HCT116 (cell line): ENCODE measurements around the gene LORICRIN. TPM values are rescaled to one million over a fixed set of nuclear protein-coding genes. Genes with fewer than 3 reads are reported as not detected.

ENCODE experiments used
- ATAC-seq: fragments of 200-7000 bp; cut with Tn5 transposase; 2 replicates; pipeline ENCODE4 v1.9.1; 2020; ENCODE audit warnings: mild to moderate bottlenecking, moderate library complexity
- BruUV-seq: library from RNA; stranded (reverse); fragments of 400-500 nt; replicated peaks from 2 replicates; lab custom pipeline; 2021; lab: Mats Ljungman, UMichigan
- CTCF ChIA-PET: fragments of 300-600 bp; sonication (Branson Sonifier 250); formaldehyde crosslinking; loops from one replicate; lab custom pipeline; 2021; ENCODE audit warnings: antibody characterized with exemption; lab: Charles Lee
- POLR2A ChIA-PET: fragments of 300-600, 350-600 bp; sonication (Branson Sonifier 250); formaldehyde crosslinking; loops from one replicate; lab custom pipeline; 2021; ENCODE audit warnings: antibody characterized with exemption; lab: Charles Lee
- RAD21 ChIA-PET, 2 experiments: fragments of 300-600 bp; sonication (Branson Sonifier 250); formaldehyde crosslinking; loops; one replicate each; lab custom pipeline; 2023; ENCODE audit warnings: low total read pairs in 2 of 2; ENCODE audit not compliant: uncharacterized antibody in 2 of 2, unreplicated experiment in 2 of 2, low non-redundant PET in 1 of 2; lab: Charles Lee
- DNase-seq: peaks from one replicate; pipeline ENCODE4 v3.0.0-alpha.2; 2010; ENCODE audit warnings: low read depth, low spot score
- H2AFZ ChIP-seq: fragments of 200-600 bp; shearing (Covaris generic), sonication (generic); 2 replicates; pipeline ENCODE4 v1.6.1; 2017; ENCODE audit warnings: low read depth, mixed run types, mixed read lengths, antibody characterized with exemption, low read length; ENCODE audit not compliant: poor library complexity, severe bottlenecking
- H3K27ac ChIP-seq: 2 replicates; pipeline ENCODE4 v1.5.1; 2012; ENCODE audit warnings: low read depth, low read length
- H3K27me3 ChIP-seq: fragments of 200-600 bp; sonication (generic); 2 replicates; pipeline ENCODE4 v1.6.1; 2016; ENCODE audit warnings: mixed run types, low read length, mixed read lengths; ENCODE audit not compliant: insufficient read depth
- H3K36me3 ChIP-seq, 2 experiments: fragments of 200-500 bp in 1 of 2; fragments of 200-600 bp in 1 of 2; sonication (Bioruptor generic) in 1 of 2; sonication (generic) in 1 of 2; 2 replicates each; pipeline versions ENCODE4 v1.5.1 to v1.6.1; 2014 to 2016; ENCODE audit warnings: low read length in 2 of 2, inconsistent platforms in 1 of 2, mixed read lengths in 1 of 2, mixed run types in 1 of 2; ENCODE audit not compliant: insufficient read depth in 2 of 2, control insufficient read depth in 1 of 2
- H3K4me1 ChIP-seq, 2 experiments: fragments of 200-600 bp in 1 of 2; sonication (generic) in 1 of 2; 2 replicates each; pipeline versions ENCODE4 v1.5.1 to v1.6.1; 2012 to 2017; ENCODE audit warnings: low read length in 2 of 2, inconsistent platforms in 1 of 2, mild to moderate bottlenecking in 1 of 2, mixed read lengths in 1 of 2, mixed run types in 1 of 2, moderate library complexity in 1 of 2; ENCODE audit not compliant: insufficient read depth in 2 of 2, control insufficient read depth in 1 of 2
- H3K4me2 ChIP-seq: fragments of 200-600 bp; sonication (generic); 2 replicates; pipeline ENCODE4 v1.6.1; 2017; ENCODE audit warnings: mixed run types, low read length, mixed read lengths
- H3K4me3 ChIP-seq, 2 experiments: fragments of 200-600 bp in 1 of 2; sonication (generic) in 1 of 2; replicated peaks in 1 of 2; 2 replicates each; pipeline ENCODE4 v1.5.1; 2011 to 2016; ENCODE audit warnings: low read length in 2 of 2, control low read depth in 1 of 2, low read depth in 1 of 2, mild to moderate bottlenecking in 1 of 2, mixed read lengths in 1 of 2, mixed run types in 1 of 2
- H3K79me2 ChIP-seq: fragments of 200-600 bp; sonication (generic); 2 replicates; pipeline ENCODE4 v1.6.1; 2017; ENCODE audit warnings: mild to moderate bottlenecking, mixed run types, low read length, moderate library complexity, mixed read lengths; ENCODE audit not compliant: insufficient read depth
- H3K9ac ChIP-seq: fragments of 200-600 bp; sonication (generic); 2 replicates; pipeline ENCODE4 v1.6.1; 2016; ENCODE audit warnings: low read length, mixed read lengths
- H3K9me2 ChIP-seq: fragments of 200-600 bp; sonication (generic), shearing (Covaris generic); 2 replicates; pipeline ENCODE4 v1.6.1; 2017; ENCODE audit warnings: mixed run types, mild to moderate bottlenecking, moderate library complexity; ENCODE audit not compliant: insufficient read depth
- H3K9me3 ChIP-seq, 2 experiments: fragments of 200-500 bp in 1 of 2; fragments of 200-600 bp in 1 of 2; sonication (Bioruptor generic) in 1 of 2; sonication (generic) in 1 of 2; 2 replicates each; pipeline ENCODE4 v1.6.1; 2014 to 2017; ENCODE audit warnings: low read length in 2 of 2, mixed read lengths in 2 of 2, inconsistent platforms in 1 of 2, low read depth in 1 of 2, mild to moderate bottlenecking in 1 of 2, mixed run types in 1 of 2, moderate library complexity in 1 of 2; ENCODE audit not compliant: control insufficient read depth in 1 of 2, insufficient read depth in 1 of 2
- H4K20me1 ChIP-seq: fragments of 200-600 bp; sonication (generic), shearing (Covaris generic); 2 replicates; pipeline ENCODE4 v1.6.1; 2017; ENCODE audit warnings: mixed run types, mild to moderate bottlenecking, moderate library complexity; ENCODE audit not compliant: insufficient read depth
- CBX3 ChIP-seq: IDR thresholded peaks from 2 replicates; pipeline ENCODE4 v1.6.1; 2012; ENCODE audit warnings: low read depth
- CEBPB ChIP-seq: IDR thresholded peaks from 2 replicates; pipeline ENCODE4 v1.6.1; 2012; ENCODE audit warnings: low read depth
- CTCF ChIP-seq, 3 experiments: fragments of 200-600 bp in 1 of 3; sonication (generic) in 1 of 3; IDR thresholded peaks in 2 of 3; conservative IDR thresholded peaks in 1 of 3; 2 replicates each; pipeline ENCODE4 v1.5.1; 2012 to 2017; ENCODE audit warnings: low read depth in 2 of 3, low read length in 2 of 3, antibody characterized with exemption in 1 of 3, borderline replicate concordance in 1 of 3, control low read depth in 1 of 3, mild to moderate bottlenecking in 1 of 3, mixed read lengths in 1 of 3, mixed run types in 1 of 3, moderate library complexity in 1 of 3; ENCODE audit not compliant: insufficient read depth in 1 of 3
- EZH2phosphoT487 ChIP-seq: fragments of 200-600 bp; IDR thresholded peaks from 2 replicates; pipeline ENCODE4 v1.6.1; 2018; ENCODE audit warnings: antibody characterized with exemption, borderline replicate concordance
- FOSL1 ChIP-seq: IDR thresholded peaks from 2 replicates; pipeline ENCODE4 v1.6.1; 2012; ENCODE audit warnings: low read depth
- POLR2A ChIP-seq: IDR thresholded peaks from 2 replicates; pipeline ENCODE4 v1.7.0; 2011; ENCODE audit warnings: borderline replicate concordance; ENCODE audit not compliant: insufficient read depth, insufficient read length; ENCODE audit errors: extremely low read depth
- SP1 ChIP-seq: IDR thresholded peaks from 2 replicates; pipeline ENCODE4 v1.6.1; 2012; ENCODE audit warnings: low read depth
- SRF ChIP-seq: IDR thresholded peaks from 2 replicates; pipeline ENCODE4 v1.6.1; 2012; ENCODE audit warnings: low read depth
- TCF7L2 ChIP-seq: IDR thresholded peaks from 2 replicates; pipeline ENCODE4 v1.7.0; 2011; ENCODE audit warnings: borderline replicate concordance, inconsistent platforms; ENCODE audit not compliant: insufficient read depth, insufficient read length; ENCODE audit errors: extremely low read depth
- ZBTB33 ChIP-seq: IDR thresholded peaks from 2 replicates; pipeline ENCODE4 v1.6.1; 2011; ENCODE audit warnings: mild to moderate bottlenecking, low read length, moderate library complexity; ENCODE audit not compliant: insufficient replicate concordance; ENCODE audit errors: extremely low read depth
- ZFX ChIP-seq: fragments of 450-650 bp; IDR thresholded peaks from 2 replicates; pipeline ENCODE4 v1.6.1; 2017
- ZNF274 ChIP-seq: fragments of 200-500 bp; sonication (Bioruptor generic); IDR thresholded peaks from 2 replicates; pipeline ENCODE4 v1.6.1; 2014; ENCODE audit warnings: mild to moderate bottlenecking, low read depth, low read length, inconsistent platforms
- intact Hi-C: fragments of 100-400 bp; cut with micrococcal nuclease; formaldehyde crosslinking; loops from 2 replicates; pipeline ENCODE4 v1.10.0; 2022
- total RNA-seq: library from RNA; stranded (reverse); gene quantifications from one replicate; pipeline ENCODE4 v1.2.1, GENCODE V29; 2021; ENCODE audit not compliant: unreplicated experiment
- TF ChIP-seq, protein P1 (sequence below): IDR thresholded peaks from 2 replicates; pipeline ENCODE4 v1.6.1; 2012; ENCODE audit warnings: low read depth
- TF ChIP-seq, protein P2 (sequence below): IDR thresholded peaks from 2 replicates; pipeline ENCODE4 v1.6.1; 2012
- TF ChIP-seq, protein P3 (sequence below): IDR thresholded peaks from 2 replicates; pipeline ENCODE4 v1.6.1; 2012

The LORICRIN gene
- total RNA-seq, 1 experiment from 2014 or later, result not detected

DNA sequence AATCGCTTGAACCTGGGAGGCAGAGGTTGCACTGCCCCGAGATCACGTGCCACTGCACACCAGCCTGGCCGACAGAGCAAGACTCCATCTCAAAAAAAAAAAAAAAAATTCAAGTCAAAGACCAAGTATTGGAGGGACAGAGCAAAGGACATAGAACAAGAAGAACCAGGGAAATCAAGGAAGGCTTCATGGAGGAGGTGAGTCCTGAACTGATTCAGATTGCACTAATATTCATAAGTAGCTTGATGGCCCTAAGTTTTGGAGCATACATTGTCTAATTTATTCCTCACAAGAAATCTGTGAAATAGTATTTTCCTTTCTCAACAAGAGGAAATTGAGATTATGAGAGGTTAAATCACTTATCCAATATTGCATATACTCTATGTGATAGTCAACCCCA lies 46.0 kb upstream of the LORICRIN start:
- Histone ChIP-seq H3K79me2 (no peaks in the 10 kb centered on the region), H3K4me2 (no peak overlapping the region), H2AFZ (no peak overlapping the region), H3K4me1 (no peaks in the 10 kb centered on the region), H3K4me3 (no peak overlapping the region), H3K27me3 (peaks cover 55% of the 10 kb centered on the region), H4K20me1 (no peaks in the 10 kb centered on the region), H3K27ac (no peak overlapping the region), H3K9me2 (no peaks in the 10 kb centered on the region), H3K9me3 (no peaks in the 10 kb centered on the region), H3K9ac (no peak overlapping the region), H3K36me3 (no peaks in the 10 kb centered on the region)
- no TSS peak for BruUV-seq
- POLR2A ChIA-PET, result interaction anchor here (0.6 kb wide), 1 partner anchor 28 kb away, joined by 3 read pairs; no protein-coding TSS in a partner anchor
- CTCF ChIA-PET, result interaction anchor here (1.2 kb wide), 1 partner anchor 14 kb away, joined by 3 read pairs; no protein-coding TSS in a partner anchor
- ATAC-seq (no peak), DNase-seq (no peak)
- TF ChIP-seq, protein P1, sequence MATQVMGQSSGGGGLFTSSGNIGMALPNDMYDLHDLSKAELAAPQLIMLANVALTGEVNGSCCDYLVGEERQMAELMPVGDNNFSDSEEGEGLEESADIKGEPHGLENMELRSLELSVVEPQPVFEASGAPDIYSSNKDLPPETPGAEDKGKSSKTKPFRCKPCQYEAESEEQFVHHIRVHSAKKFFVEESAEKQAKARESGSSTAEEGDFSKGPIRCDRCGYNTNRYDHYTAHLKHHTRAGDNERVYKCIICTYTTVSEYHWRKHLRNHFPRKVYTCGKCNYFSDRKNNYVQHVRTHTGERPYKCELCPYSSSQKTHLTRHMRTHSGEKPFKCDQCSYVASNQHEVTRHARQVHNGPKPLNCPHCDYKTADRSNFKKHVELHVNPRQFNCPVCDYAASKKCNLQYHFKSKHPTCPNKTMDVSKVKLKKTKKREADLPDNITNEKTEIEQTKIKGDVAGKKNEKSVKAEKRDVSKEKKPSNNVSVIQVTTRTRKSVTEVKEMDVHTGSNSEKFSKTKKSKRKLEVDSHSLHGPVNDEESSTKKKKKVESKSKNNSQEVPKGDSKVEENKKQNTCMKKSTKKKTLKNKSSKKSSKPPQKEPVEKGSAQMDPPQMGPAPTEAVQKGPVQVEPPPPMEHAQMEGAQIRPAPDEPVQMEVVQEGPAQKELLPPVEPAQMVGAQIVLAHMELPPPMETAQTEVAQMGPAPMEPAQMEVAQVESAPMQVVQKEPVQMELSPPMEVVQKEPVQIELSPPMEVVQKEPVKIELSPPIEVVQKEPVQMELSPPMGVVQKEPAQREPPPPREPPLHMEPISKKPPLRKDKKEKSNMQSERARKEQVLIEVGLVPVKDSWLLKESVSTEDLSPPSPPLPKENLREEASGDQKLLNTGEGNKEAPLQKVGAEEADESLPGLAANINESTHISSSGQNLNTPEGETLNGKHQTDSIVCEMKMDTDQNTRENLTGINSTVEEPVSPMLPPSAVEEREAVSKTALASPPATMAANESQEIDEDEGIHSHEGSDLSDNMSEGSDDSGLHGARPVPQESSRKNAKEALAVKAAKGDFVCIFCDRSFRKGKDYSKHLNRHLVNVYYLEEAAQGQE, result no peak
- no peak for TF ChIP-seq ZBTB33
- TF ChIP-seq TCF7L2, result no peak
- no peak for TF ChIP-seq POLR2A
- no peak for TF ChIP-seq SP1
- TF ChIP-seq, protein P2, sequence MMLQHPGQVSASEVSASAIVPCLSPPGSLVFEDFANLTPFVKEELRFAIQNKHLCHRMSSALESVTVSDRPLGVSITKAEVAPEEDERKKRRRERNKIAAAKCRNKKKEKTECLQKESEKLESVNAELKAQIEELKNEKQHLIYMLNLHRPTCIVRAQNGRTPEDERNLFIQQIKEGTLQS, result no peak
- TF ChIP-seq, protein P3, sequence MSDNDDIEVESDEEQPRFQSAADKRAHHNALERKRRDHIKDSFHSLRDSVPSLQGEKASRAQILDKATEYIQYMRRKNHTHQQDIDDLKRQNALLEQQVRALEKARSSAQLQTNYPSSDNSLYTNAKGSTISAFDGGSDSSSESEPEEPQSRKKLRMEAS, result no peak
- no peak for TF ChIP-seq CTCF (IDR thresholded peaks at IDR 0.05 in 2 of 3, conservative IDR thresholded peaks at IDR 0.05 in 1 of 3; ENCODE audit: borderline replicate concordance in 1 of 3, insufficient read depth in 1 of 3, low read depth in 2 of 3, low read length in 2 of 3)
- no peak for TF ChIP-seq SRF
- no peak for TF ChIP-seq CBX3
- no peak for TF ChIP-seq ZFX
- no peak for TF ChIP-seq EZH2phosphoT487
- TF ChIP-seq ZNF274, result no peak
- TF ChIP-seq FOSL1, result no peak
- no peak for TF ChIP-seq CEBPB
- RAD21 ChIA-PET, result no interaction called here
- intact Hi-C loops, result no loop called here
